Effector memory CD4-positive, alpha-beta T cell (primary cell): Measurements from ENCODE around the gene KIF23.

Source experiments
- DNase-seq, 3 donors: peaks; one replicate each; pipeline ENCODE4 v3.0.0-alpha.2; 2020
- H3K27ac ChIP-seq: 2 replicates; pipeline ENCODE4 v1.7.0; 2013; ENCODE audit warnings: mild to moderate bottlenecking, low read length, moderate library complexity; ENCODE audit not compliant: insufficient read depth, poor library complexity, severe bottlenecking
- H3K27me3 ChIP-seq: replicated peaks from 2 replicates; pipeline ENCODE4 v1.7.0; 2013; ENCODE audit warnings: mild to moderate bottlenecking, low read length; ENCODE audit not compliant: insufficient read depth, control insufficient read depth, poor library complexity, severe bottlenecking
- H3K36me3 ChIP-seq: 2 replicates; pipeline ENCODE4 v1.7.0; 2013; ENCODE audit warnings: mild to moderate bottlenecking, low read length, moderate library complexity; ENCODE audit not compliant: control insufficient read depth, insufficient read depth
- H3K4me1 ChIP-seq: 2 replicates; pipeline ENCODE4 v1.7.0; 2013; ENCODE audit warnings: low read length, mild to moderate bottlenecking; ENCODE audit not compliant: control insufficient read depth, insufficient read depth, poor library complexity, severe bottlenecking
- H3K4me3 ChIP-seq: 2 replicates; pipeline ENCODE4 v1.7.0; 2013; ENCODE audit warnings: low read length, low read depth, mild to moderate bottlenecking; ENCODE audit not compliant: insufficient read depth, poor library complexity, severe bottlenecking
- H3K9me3 ChIP-seq: 2 replicates; pipeline ENCODE4 v1.7.0; 2013; ENCODE audit warnings: mild to moderate bottlenecking, low read length, moderate library complexity; ENCODE audit not compliant: control insufficient read depth

The KIF23 gene

DNA sequence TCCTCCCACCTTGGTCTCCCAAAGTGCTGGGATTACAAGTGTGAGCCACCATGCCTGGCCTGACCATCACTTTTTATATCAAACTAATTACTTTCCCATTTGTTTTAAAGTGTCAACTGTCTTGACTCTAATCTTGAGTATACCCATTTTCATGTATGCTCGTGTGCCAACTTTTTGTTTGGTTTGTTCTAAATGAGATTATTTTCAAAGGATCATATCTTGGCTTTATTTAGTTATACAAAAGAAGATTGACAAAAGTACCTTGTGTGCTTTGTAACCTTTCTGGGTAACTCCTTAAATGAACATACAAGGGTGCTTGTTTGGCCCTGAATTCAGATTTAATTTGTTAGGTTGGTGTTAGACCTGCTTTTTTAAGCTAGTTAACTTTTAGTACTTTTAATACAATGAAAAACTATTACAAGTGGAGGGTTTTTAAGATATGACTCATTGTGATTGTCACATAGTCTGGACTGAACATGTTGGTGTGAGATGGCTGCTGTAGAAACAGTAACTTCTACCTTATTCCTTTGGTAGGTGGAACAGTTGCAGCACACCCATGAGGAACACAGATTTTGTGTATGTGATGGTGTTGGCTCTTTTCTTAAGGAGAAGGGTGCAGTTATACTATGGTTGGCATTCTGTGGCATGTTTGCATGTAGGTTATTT lies 10.7 kb downstream of the KIF23 start:
- H3K36me3 ChIP-seq: no peaks in the 10 kb centered on the region
- DNase-seq: no peak
- no peak overlapping the region for H3K4me3 ChIP-seq
- H3K27me3 ChIP-seq: no peaks in the 10 kb centered on the region
- no peaks in the 10 kb centered on the region for H3K4me1 ChIP-seq
- no peaks in the 10 kb centered on the region for H3K9me3 ChIP-seq
- no peak overlapping the region for H3K27ac ChIP-seq

DNA sequence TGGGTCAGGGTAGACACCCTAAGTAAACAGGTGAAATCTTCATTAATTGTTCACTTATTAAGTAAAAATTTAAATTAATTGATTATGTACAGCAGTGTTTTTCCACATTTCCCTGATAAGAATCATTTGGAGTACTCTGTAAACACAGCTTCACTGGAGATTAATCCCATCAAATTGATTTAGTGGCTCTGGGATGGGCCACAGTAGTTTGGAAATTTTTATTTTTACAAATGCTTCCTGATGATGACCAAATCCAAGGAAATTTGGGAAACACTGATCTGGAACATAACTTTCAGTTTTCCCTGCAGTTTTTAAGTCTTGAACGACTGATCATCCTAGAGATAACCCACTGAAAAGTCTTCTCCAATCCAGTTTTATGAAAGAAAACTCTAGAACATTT lies 19.7 kb downstream of the KIF23 start:
- Histone ChIP-seq H3K27me3 (no peaks in the 10 kb centered on the region), H3K4me3 (no peak overlapping the region), H3K9me3 (no peaks in the 10 kb centered on the region), H3K4me1 (no peaks in the 10 kb centered on the region), H3K27ac (no peak overlapping the region), H3K36me3 (no peaks in the 10 kb centered on the region)
- no peak for DNase-seq

DNA sequence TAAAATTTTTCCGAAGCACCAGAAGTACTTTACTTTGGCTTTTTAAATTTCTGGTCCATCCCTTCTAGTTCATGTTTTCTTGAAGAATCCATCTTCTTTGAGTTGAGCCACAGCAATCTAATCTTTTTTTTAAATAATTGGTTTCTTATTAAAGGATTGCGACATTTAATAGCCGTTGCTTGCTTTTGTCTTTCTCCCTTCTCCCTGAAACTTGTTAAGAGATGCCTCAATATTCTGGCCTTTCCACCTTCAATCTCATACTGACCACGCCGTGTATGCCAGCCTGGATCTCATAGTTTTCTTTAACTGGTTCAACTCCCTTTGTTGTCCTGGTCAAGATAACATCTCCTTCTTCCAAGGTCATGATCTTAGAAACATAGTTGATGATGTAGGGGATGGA lies 20.1 kb downstream of the KIF23 start:
- no peak for DNase-seq
- Histone ChIP-seq H3K36me3 (no peaks in the 10 kb centered on the region), H3K9me3 (no peaks in the 10 kb centered on the region), H3K4me3 (no peak overlapping the region), H3K4me1 (no peaks in the 10 kb centered on the region), H3K27ac (no peak overlapping the region), H3K27me3 (no peaks in the 10 kb centered on the region)

DNA sequence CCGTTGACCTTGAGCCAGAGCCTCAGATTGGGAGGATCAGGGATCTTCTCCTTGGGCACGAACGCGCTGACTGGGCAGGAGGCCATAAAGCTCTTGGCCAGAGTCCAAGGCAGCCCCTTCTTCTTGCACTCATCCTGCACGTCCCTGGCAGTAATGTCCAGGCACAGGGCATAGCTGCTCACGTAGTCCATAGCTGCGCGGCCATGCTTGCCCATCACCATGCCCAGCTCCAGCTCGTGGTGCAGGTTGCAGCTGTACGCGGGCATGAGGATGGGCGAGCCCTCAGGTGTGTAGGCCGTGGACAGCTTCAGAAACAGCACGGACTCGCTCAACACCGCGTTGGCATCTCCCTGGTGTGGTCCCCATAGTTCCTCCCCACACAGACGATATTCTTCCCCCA lies 20.5 kb downstream of the KIF23 start:
- Histone ChIP-seq H3K36me3 (no peaks in the 10 kb centered on the region), H3K4me1 (no peaks in the 10 kb centered on the region), H3K27ac (no peak overlapping the region), H3K9me3 (no peaks in the 10 kb centered on the region), H3K27me3 (no peaks in the 10 kb centered on the region), H3K4me3 (no peak overlapping the region)
- no peak for DNase-seq

DNA sequence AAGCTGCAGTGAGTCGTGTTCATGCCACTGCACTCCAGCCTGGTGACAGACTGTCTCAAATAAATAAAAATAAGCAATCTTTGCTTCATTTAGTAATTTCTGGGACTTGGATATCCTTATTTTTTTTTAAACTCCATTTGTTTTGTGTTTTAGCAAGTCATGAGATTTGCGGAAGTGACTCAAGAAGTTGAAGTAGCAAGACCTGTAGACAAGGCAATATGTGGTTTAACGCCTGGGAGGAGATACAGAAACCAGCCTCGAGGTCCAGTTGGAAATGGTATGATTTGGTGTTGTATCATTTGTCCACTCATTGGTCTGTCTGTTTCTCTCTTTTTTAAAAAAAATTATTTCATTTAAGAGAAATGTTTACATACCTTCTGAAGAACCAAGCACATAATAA lies 21.8 kb downstream of the KIF23 start:
- H3K27me3 ChIP-seq: no peaks in the 10 kb centered on the region
- no peaks in the 10 kb centered on the region for H3K9me3 ChIP-seq
- no peak for DNase-seq
- no peak overlapping the region for H3K4me3 ChIP-seq
- no peaks in the 10 kb centered on the region for H3K36me3 ChIP-seq
- no peak overlapping the region for H3K27ac ChIP-seq
- no peaks in the 10 kb centered on the region for H3K4me1 ChIP-seq

DNA sequence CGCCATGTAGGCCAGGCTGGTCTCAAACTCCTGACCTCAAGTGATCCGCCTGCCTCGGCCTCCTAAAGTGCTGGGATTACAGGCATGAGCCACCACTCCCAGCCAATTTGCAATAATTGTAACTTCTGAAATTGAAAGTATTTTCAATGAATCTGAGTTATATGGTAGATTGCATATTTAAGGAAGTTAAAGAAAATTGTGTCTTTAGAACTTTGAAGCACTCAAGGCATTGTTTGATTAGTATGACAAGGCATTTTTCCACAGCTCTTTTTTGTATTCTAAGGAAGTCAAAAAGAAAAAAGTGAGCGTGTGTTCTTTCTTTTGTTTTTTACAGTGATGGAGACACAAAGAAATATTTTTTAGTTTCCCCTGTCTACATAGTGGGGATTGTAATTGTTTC lies 22.8 kb downstream of the KIF23 start:
- H3K27me3 ChIP-seq: no peaks in the 10 kb centered on the region
- no peak overlapping the region for H3K27ac ChIP-seq
- no peaks in the 10 kb centered on the region for H3K36me3 ChIP-seq
- H3K4me3 ChIP-seq: no peak overlapping the region
- DNase-seq: no peak
- no peaks in the 10 kb centered on the region for H3K4me1 ChIP-seq
- H3K9me3 ChIP-seq: no peaks in the 10 kb centered on the region

DNA sequence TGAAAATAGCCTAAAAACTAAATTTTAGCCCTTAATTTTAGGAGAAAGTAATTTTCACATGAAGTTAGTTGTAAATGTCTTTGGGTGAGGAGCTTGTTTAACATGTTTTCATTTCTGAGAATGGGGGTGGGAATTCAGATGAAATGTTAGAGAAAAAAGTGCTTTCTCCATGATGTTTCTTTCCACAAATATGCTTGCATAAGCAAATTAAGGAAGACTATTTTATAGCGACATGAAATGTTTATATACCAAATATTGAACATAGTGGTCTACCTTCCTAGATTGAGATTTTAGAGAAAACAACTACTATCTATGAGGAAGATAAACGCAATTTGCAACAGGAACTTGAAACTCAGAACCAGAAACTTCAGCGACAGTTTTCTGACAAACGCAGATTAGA lies 25.5 kb downstream of the KIF23 start:
- Histone ChIP-seq H3K4me1 (no peaks in the 10 kb centered on the region), H3K9me3 (no peaks in the 10 kb centered on the region), H3K27me3 (no peaks in the 10 kb centered on the region), H3K36me3 (no peaks in the 10 kb centered on the region), H3K27ac (no peak overlapping the region), H3K4me3 (no peak overlapping the region)
- no peak for DNase-seq

DNA sequence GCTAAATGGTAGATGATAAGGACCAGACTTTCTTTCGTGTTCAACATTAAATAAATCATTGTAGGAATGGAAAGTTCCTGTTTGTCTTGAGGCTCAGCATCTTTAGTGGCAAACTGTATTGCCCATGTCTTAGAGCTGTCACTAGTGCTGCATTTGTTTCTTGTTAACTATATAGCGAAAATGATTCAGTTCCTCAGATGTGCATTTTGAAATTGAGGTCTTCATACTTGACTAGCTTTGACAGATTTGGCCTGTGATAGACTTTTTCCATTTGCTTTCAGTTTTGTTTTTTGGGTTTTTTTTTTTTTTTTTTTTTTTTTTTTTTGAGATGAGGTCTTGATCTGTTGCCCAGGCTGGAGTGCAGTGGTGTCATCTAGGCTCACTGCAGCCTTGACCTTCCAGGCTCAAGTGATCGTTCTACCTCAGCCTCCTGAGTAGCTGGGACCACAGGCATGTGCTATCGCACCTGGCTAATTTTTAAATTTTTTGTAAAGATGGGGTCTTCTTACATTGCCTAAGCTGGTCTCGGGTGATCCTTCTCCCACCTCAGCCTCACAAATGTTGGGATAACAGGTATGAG lies 29.0 kb downstream of the KIF23 start:
- DNase-seq: no peak
- Histone ChIP-seq H3K27ac (no peak overlapping the region), H3K36me3 (no peaks in the 10 kb centered on the region), H3K4me1 (no peaks in the 10 kb centered on the region), H3K9me3 (no peaks in the 10 kb centered on the region), H3K27me3 (no peaks in the 10 kb centered on the region), H3K4me3 (peak overlapping the region; percentile 8)

DNA sequence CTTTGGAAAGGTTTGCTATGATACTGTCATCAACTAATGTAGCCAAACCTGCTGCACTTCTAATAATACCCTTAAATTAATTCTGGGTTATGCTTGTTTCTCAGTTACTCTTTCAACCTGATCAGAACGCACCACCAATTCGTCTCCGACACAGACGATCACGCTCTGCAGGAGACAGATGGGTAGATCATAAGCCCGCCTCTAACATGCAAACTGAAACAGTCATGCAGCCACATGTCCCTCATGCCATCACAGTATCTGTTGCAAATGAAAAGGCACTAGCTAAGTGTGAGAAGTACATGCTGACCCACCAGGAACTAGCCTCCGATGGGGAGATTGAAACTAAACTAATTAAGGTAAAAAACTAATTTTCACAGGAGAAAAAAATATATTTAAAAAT lies 30.5 kb downstream of the KIF23 start:
- no peak overlapping the region for H3K27ac ChIP-seq
- no peak overlapping the region for H3K4me3 ChIP-seq
- H3K9me3 ChIP-seq: no peaks in the 10 kb centered on the region
- H3K4me1 ChIP-seq: no peaks in the 10 kb centered on the region
- no peaks in the 10 kb centered on the region for H3K36me3 ChIP-seq
- DNase-seq: no peak
- H3K27me3 ChIP-seq: no peaks in the 10 kb centered on the region

DNA sequence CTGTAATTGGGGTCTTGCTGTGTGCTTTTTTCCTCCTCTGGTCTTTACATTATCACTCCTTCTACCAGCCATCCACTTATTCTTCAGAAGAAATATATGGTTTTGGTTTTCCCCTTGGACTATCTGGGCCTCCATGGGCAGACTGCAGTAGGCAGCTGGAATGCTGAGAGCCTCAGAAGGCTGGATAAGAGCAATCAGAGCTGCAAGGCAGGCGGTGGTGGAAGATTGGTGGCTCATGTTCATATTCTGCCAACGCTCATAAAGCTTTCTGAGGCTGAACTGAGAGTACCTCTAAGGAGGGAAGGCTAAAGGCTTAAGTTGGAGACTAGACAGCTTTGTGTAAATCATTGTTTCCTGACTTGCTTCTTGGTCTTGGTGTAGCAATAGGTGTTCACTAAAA lies 32.8 kb downstream of the KIF23 start:
- H3K4me3 ChIP-seq: no peak overlapping the region
- H3K4me1 ChIP-seq: no peaks in the 10 kb centered on the region
- no peaks in the 10 kb centered on the region for H3K9me3 ChIP-seq
- H3K27ac ChIP-seq: no peak overlapping the region
- no peak for DNase-seq
- H3K27me3 ChIP-seq: no peaks in the 10 kb centered on the region
- H3K36me3 ChIP-seq: no peaks in the 10 kb centered on the region
